Small intestine (tissue), 16 donors: ENCODE data around the gene PARD3. TPM values are rescaled to one million over a fixed set of nuclear protein-coding genes. Genes with fewer than 3 reads are reported as not detected.

Experiments used
- DNase-seq, 2 donors: peaks; one replicate each; pipeline versions ENCODE4 v3.0.0 to v3.0.0-alpha.2; 2013
- FAIRE-seq: peaks from 2 replicates; lab custom pipeline; 2012; peaks lifted over from hg19 to GRCh38; lab: Jason Lieb, UNC
- H3K27ac ChIP-seq, 3 donors: one replicate each; pipeline ENCODE4 v1.5.1; 2013; ENCODE audit warnings: low read length in 2 of 3, mild to moderate bottlenecking in 2 of 3, control low read depth in 1 of 3, inconsistent platforms in 1 of 3, low read depth in 1 of 3, moderate library complexity in 1 of 3
- H3K27me3 ChIP-seq, 3 donors: one replicate each; pipeline ENCODE4 v1.6.1; 2013; ENCODE audit warnings: low read length in 3 of 3, inconsistent platforms in 1 of 3; ENCODE audit not compliant: control insufficient read depth in 3 of 3, insufficient read depth in 3 of 3
- H3K36me3 ChIP-seq, 3 donors: one replicate each; pipeline ENCODE4 v1.6.1; 2013; ENCODE audit warnings: low read length in 3 of 3, inconsistent platforms in 1 of 3, low read depth in 1 of 3, mild to moderate bottlenecking in 1 of 3, moderate library complexity in 1 of 3; ENCODE audit not compliant: control insufficient read depth in 3 of 3, insufficient read depth in 2 of 3
- H3K4me1 ChIP-seq, 3 donors: one replicate each; pipeline ENCODE4 v1.6.1; 2013; ENCODE audit warnings: low read length in 2 of 3, inconsistent platforms in 1 of 3, low read depth in 1 of 3, mild to moderate bottlenecking in 1 of 3, moderate library complexity in 1 of 3; ENCODE audit not compliant: control insufficient read depth in 3 of 3, insufficient read depth in 2 of 3
- H3K4me3 ChIP-seq, 3 donors: one replicate each; pipeline ENCODE4 v1.5.1; 2013; ENCODE audit warnings: low read length in 3 of 3, control low read depth in 1 of 3, inconsistent platforms in 1 of 3, low read depth in 1 of 3, mild to moderate bottlenecking in 1 of 3, moderate library complexity in 1 of 3
- H3K9me3 ChIP-seq, 2 donors: one replicate each; pipeline ENCODE4 v1.6.1; 2013; ENCODE audit warnings: low read depth in 1 of 2, low read length in 1 of 2; ENCODE audit not compliant: control insufficient read depth in 2 of 2, insufficient read depth in 1 of 2
- WGBS, 3 donors: extraction: QIAGEN DNeasy Blood & Tissue Kit; methylation state at CpG; one replicate each; pipeline ENCODE4 v1.1.7; 2013; 5-methylcytosine and 5-hydroxymethylcytosine counted together
- long read RNA-seq, 10 donors: transcript quantifications; one replicate each; lab custom pipeline, GENCODE V29; 2026
- polyA plus RNA-seq, 4 donors: library from polyadenylated mRNA; stranded (reverse) in 3 of 4; unstranded in 1 of 4; fragments of 200-250 nt in 3 of 4; fragments of 120-200 nt in 1 of 4; gene quantifications; one replicate each; pipeline versions ENCODE4 v1.2.1 to v1.2.3, GENCODE V29; 2013
- donor health status: healthy with polysubstance abuse.
- donor health status: control.
- donor health status: control.
- donor health status: Bipolar disorder and iron deficiency.
- donor health status: healthy.

PARD3 gene
- 10 to 100 TPM; 14.3 to 24.3 (median 15.5) TPM for polyA plus RNA-seq
- long read RNA-seq, donor 1, result 0 reads
- long read RNA-seq, donor 2, result 0 reads
- long read RNA-seq, donor 3, result 0 reads
- long read RNA-seq, donor 4, result 0 reads
- long read RNA-seq, donor 5, result 0 reads
- long read RNA-seq, donor 6, result 0 reads
- long read RNA-seq, donor 7, result 0 reads
- long read RNA-seq, donor 8, result 0 reads
- long read RNA-seq, donor 9, result 0 reads
- long read RNA-seq, donor 10, result 0 reads

DNA sequence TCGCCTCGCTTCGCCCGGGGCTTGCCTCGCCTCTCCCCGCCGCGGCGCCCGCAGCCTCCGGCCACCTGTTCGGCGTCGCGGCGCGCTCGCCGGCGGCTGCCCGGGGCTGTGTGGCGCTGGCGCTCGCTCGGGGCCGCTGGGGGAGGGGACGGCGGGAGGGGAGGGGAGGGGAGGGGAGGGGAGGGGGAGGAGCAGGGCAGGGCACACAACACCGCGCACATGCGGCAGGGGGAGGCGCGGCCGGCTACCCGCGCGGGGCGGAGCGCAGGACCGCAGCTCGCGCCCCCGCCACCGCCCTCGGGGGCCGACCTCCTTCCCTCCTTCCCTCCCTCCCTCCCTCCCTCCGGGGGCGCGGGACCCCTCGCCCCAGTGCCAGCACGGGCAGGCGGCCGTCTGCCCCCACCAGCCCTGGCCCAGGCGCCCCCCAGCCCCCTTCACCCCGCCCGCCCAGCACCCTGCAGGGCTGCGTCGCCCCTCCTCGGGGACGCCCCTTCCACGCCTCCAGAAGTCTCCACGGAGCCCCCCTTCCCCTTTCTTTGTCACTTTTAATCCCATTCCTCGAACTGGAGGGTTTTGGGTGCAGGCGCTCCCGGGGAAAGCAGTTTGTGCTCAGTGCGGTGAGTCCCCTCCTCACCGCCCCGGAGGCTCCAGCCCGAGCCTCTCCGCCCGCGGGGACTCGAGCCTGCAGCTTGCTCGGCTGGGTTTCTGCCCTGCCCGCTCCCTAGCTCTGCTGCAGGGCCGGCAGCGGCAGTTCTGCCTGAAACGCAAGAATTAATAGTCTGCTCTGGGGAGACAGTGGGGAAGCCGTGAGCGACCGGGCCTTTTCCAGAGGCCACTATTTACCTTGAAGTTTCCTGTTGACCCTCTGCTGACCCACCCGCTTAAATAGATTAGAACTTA, at the start of gene PARD3:
Gene PARD3 (minus strand): TSS at position 112 of the 900 bp plus-strand sequence. CDS start 301 bp downstream, outside the sequence.
- Histone ChIP-seq H3K9me3 (no peaks in the 10 kb centered on the region), H3K4me1 (peaks cover 0 to 16% (median 0%) of the 10 kb centered on the region in 3 donors), H3K27me3 (peaks cover 0 to 2% (median 0%) of the 10 kb centered on the region in 3 donors), H3K4me3 (peak within 1 kb of the TSS; percentile 88 to 94 (median 94)), H3K27ac (peak within 1 kb of the TSS; percentile 50 to 73 (median 60)), H3K36me3 (no peaks in the 10 kb centered on the region)
- WGBS, 3 donors, result 0 to 1% (median 1%) methylated on average over 27 to 82 of the region's 82 CpGs
- FAIRE-seq (no peak), DNase-seq (peak; percentile 60 to 77)

DNA sequence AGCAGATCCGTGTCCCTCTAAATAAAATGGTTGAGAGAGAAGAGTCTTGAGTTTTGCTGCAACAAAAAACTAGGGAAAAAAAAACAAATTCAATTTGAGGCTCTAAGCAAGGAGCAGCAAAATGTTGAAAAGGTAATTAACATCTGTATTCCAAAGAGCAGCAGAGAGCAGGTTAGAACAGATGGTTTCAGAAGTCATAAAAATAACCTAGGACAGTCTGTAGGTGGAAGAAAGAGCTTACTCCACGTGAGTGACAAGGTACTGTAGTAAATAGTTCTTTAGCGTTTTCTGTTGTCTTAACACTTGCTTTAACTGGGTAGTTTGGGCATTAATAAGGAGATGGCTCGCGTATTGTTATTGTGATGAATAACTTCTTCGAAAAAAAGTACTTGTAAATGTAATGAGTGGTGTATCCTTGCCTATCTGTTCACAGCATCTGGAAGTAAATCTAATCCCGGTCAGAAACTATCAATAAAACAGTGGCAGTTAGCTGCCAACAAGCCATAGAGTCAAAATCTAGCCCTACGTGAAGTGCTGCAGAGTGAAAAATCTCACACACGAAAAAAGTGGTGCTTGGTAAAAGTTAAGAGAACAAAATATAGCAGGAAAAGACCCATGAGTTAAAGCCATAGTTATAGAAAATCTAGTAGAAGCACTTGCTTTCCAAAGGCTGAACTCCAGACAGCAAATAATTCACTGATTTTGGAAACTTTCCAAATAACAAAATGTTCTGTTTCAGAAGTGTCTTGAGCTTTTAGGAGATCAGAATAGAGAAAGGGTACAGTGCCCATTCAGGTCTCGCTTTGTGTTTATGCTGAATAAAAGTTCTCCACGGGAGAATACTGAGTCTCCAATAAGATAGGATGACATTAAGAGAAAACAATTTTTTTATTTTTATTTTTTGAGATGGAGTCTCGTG, 49.3 kb upstream of the PARD3 start:
- FAIRE-seq (no peak), DNase-seq (peak; percentile 15 to 47)
- Histone ChIP-seq H3K9me3 (no peaks in the 10 kb centered on the region), H3K27ac (no peak overlapping the region), H3K4me3 (no peak overlapping the region), H3K27me3 (no peaks in the 10 kb centered on the region), H3K4me1 (peaks cover 0 to 9% (median 4%) of the 10 kb centered on the region in 3 donors), H3K36me3 (no peaks in the 10 kb centered on the region)
- 35 to 52% (median 40%) methylated on average over 12 of the region's 12 CpGs for WGBS, 3 donors

DNA sequence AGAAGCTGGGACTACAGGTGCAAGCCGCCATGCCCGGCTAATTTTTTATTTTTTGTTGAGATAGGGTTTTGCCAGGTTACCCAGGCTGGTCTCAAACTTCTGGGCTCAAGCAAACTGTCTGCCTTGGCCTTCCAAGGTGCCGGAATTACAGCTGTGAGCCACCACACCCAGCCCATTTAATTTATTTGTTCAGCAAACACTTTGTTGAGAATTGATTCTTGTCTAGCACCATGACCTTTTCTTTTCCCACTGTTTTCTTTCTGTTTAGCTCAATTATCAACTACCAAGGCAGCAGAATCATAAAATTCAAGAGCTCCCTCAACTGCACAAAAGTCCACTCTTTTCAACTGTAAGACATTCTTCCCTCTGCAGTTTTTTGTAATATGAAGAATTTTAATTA, 47.8 kb upstream of the PARD3 start:
- Histone ChIP-seq H3K9me3 (no peaks in the 10 kb centered on the region), H3K36me3 (no peaks in the 10 kb centered on the region), H3K27ac (no peak overlapping the region), H3K4me1 (peaks cover 0 to 9% (median 4%) of the 10 kb centered on the region in 3 donors), H3K27me3 (no peaks in the 10 kb centered on the region), H3K4me3 (no peak overlapping the region)
- FAIRE-seq (no peak), DNase-seq (peak; percentile 32 to 47)
- WGBS, 3 donors, result 36 to 84% (median 61%) methylated on average over 3 of the region's 3 CpGs

DNA sequence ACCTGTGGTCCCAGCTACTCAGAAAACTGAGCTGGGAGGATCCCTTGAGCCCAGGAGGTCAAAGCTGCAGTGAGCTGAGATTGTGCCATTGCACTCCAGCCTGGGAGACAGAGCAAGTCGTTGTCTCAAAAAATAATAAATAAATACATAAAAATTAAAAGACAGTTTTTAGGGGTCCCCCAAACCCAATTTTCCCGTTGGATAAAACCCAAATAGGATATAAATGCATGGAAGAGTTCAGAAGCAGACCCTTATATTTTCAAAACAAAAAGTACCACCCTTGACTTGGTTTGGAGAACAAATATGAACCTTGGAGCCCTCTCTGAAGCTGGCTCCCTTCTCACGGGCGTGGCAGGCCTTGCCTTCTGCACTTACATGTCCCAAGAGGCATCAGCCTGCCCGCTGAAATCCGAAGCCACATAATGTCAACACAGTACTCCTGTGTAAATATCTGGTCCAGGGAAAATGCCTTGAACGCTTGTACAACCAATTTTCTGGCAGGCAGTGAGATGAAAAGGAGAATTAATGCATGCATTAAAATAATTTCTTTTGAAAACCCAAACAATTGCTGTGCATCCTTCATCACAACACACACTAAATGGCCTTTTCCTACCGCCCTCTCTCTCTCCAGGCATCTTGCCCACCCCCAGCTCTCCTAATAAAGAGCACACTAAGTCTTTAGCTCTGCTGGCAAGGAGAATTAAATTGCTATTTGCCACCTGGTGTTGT, 46.4 kb upstream of the PARD3 start:
- no peak for FAIRE-seq
- Histone ChIP-seq H3K4me1 (peaks cover 0 to 9% (median 4%) of the 10 kb centered on the region in 3 donors), H3K27ac (no peak overlapping the region)

DNA sequence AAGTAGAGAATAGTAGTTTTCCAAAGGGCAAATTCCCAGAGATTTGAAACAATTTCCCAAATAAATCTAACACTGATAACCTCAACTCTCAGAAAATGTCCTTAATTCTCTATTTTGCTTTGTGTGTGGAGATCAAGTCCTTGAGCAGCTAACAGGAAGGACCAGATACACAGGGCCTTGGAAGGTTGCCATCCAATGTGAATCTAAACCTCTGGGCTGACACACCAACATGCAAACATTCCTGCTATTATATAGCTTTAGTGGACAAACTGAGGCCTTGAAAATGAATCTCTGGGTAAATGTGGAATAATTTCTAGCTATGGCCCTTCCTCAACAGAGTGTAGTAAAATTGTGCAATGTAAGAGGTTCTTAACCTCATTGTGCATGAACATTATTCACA, 44.1 kb upstream of the PARD3 start:
- H3K27ac ChIP-seq, result no peak overlapping the region
- no peaks in the 10 kb centered on the region for H3K9me3 ChIP-seq
- H3K4me1 ChIP-seq, result peaks cover 0 to 3% (median 0%) of the 10 kb centered on the region in 3 donors
- no peaks in the 10 kb centered on the region for H3K27me3 ChIP-seq
- H3K4me3 ChIP-seq, result no peak overlapping the region
- H3K36me3 ChIP-seq, result no peaks in the 10 kb centered on the region
- no peak for DNase-seq
- no peak for FAIRE-seq

More for the DNA sequence above, 46.4 kb upstream of the PARD3 start:
- Histone ChIP-seq H3K27me3 (no peaks in the 10 kb centered on the region), H3K36me3 (no peaks in the 10 kb centered on the region), H3K4me3 (no peak overlapping the region), H3K9me3 (no peaks in the 10 kb centered on the region)
- 33 to 43% (median 35%) methylated on average over 8 of the region's 8 CpGs for whole genome bisulfite sequencing, 3 donors
- peak; percentile 31 to 46 for DNase-seq

DNA sequence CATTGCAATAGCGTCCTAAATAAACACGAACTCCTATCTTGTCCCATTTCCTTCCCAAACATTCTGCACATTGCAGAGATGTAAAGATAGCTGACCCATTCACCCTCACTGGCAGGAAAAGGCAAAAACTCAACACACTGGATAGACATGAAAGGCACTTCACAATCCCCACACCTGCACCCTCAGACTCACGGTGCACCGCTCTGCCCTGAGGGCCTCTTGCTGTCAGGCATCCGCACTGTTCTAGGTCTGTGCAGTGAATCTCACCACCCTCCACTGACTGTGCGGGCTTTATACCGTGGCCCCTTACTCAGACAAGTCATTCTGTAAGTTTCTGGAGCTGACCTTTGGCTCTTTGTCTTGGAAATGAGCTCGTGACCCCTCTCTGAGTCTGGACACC, 42.9 kb upstream of the PARD3 start:
- Histone ChIP-seq H3K27ac (no peak overlapping the region), H3K9me3 (no peaks in the 10 kb centered on the region), H3K36me3 (no peaks in the 10 kb centered on the region), H3K4me1 (peaks cover 0 to 3% (median 0%) of the 10 kb centered on the region in 3 donors), H3K27me3 (no peaks in the 10 kb centered on the region), H3K4me3 (no peak overlapping the region)
- DNase-seq, result no peak
- FAIRE-seq, result no peak
- 71 to 81% (median 73%) methylated on average over 8 of the region's 8 CpGs for WGBS, 3 donors

DNA sequence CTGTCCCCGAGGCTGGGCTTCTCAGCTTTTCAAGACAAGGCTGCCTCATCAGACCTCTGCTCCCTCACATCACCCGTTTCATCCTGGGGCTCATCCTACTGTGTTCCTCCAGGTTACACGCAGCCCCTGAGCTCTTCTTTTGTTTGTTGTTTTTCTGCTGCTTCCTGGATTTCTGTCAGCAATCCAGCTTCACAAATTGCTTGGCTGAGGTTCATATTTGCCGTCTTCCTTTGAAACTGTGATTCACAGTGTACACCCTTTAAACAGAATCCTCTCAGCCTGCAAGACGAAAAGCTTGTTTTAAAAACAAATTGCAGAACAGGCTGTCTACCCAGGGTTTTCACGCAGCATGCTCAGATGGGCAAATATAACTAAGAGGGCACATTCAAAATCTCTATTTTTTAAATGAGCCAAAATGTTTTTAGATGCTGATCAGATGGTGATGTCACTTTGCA, 39.1 kb upstream of the PARD3 start:
- Histone ChIP-seq H3K36me3 (no peaks in the 10 kb centered on the region), H3K9me3 (no peaks in the 10 kb centered on the region), H3K27me3 (no peaks in the 10 kb centered on the region), H3K27ac (no peak overlapping the region), H3K4me3 (no peak overlapping the region), H3K4me1 (no peaks in the 10 kb centered on the region)
- FAIRE-seq, result no peak
- DNase-seq, result peak in 1 of 2 donors; percentile 28
- 31 to 45% (median 31%) methylated on average over 6 of the region's 6 CpGs for WGBS, 3 donors
